Astrocyte (in vitro differentiated cells and primary cell): Measurements from ENCODE around the gene AGBL5. TPM values are rescaled to one million over a fixed set of nuclear protein-coding genes. Genes with fewer than 3 reads are reported as not detected.

Experiments
- DNase-seq: peaks from one replicate; pipeline ENCODE4 v3.0.0-alpha.2; 2010; ENCODE audit warnings: low read depth
- FAIRE-seq: peaks from 2 replicates; lab custom pipeline; 2011; peaks lifted over from hg19 to GRCh38; lab: Jason Lieb, UNC
- H2AFZ ChIP-seq: 2 replicates; pipeline ENCODE4 v1.6.0; 2012; ENCODE audit warnings: low read depth, low read length, inconsistent platforms
- H3K27ac ChIP-seq: 2 replicates; pipeline ENCODE4 v1.5.1; 2011; ENCODE audit warnings: low read depth, low read length, inconsistent platforms
- H3K27me3 ChIP-seq: 2 replicates; pipeline ENCODE4 v1.6.0; 2011; ENCODE audit warnings: low read length, inconsistent platforms; ENCODE audit not compliant: insufficient read depth
- H3K36me3 ChIP-seq: 2 replicates; pipeline ENCODE4 v1.5.1; 2011; ENCODE audit warnings: low read length, inconsistent platforms; ENCODE audit not compliant: insufficient read depth
- H3K4me1 ChIP-seq: 2 replicates; pipeline ENCODE4 v1.5.1; 2011; ENCODE audit warnings: low read length, inconsistent platforms; ENCODE audit not compliant: insufficient read depth
- H3K4me2 ChIP-seq: 2 replicates; pipeline ENCODE4 v1.6.0; 2012; ENCODE audit warnings: low read length, inconsistent platforms
- H3K4me3 ChIP-seq: 2 replicates; pipeline ENCODE4 v1.5.1; 2011; ENCODE audit warnings: low read depth, mild to moderate bottlenecking, low read length, inconsistent platforms; ENCODE audit not compliant: insufficient read depth
- H3K79me2 ChIP-seq: 2 replicates; pipeline ENCODE4 v1.6.0; 2012; ENCODE audit warnings: mild to moderate bottlenecking, low read length, inconsistent platforms; ENCODE audit not compliant: insufficient read depth
- H3K9ac ChIP-seq: 2 replicates; pipeline ENCODE4 v1.6.0; 2012; ENCODE audit warnings: mild to moderate bottlenecking, low read length, inconsistent platforms
- H3K9me3 ChIP-seq: 2 replicates; pipeline ENCODE4 v1.5.1; 2012; ENCODE audit warnings: low read depth, mild to moderate bottlenecking, low read length, inconsistent platforms; ENCODE audit not compliant: insufficient read depth
- H4K20me1 ChIP-seq: 2 replicates; pipeline ENCODE4 v1.6.0; 2012; ENCODE audit warnings: low read length, inconsistent platforms; ENCODE audit not compliant: insufficient read depth
- H3K27ac Mint-ChIP-seq: one replicate; pipeline ENCODE4 v1.8.0; 2021; ENCODE audit warnings: mild to moderate bottlenecking, mixed read lengths; ENCODE audit not compliant: unreplicated experiment
- H3K27me3 Mint-ChIP-seq: one replicate; pipeline ENCODE4 v1.8.0; 2021; ENCODE audit warnings: low read depth, mixed read lengths; ENCODE audit not compliant: unreplicated experiment
- H3K36me3 Mint-ChIP-seq: one replicate; pipeline ENCODE4 v1.8.0; 2021; ENCODE audit warnings: low read depth, mixed read lengths; ENCODE audit not compliant: unreplicated experiment
- H3K4me1 Mint-ChIP-seq: one replicate; pipeline ENCODE4 v1.8.0; 2021; ENCODE audit warnings: low read depth, mixed read lengths; ENCODE audit not compliant: unreplicated experiment
- H3K4me3 Mint-ChIP-seq: one replicate; pipeline ENCODE4 v1.8.0; 2021; ENCODE audit warnings: mild to moderate bottlenecking, moderate library complexity, mixed read lengths; ENCODE audit not compliant: unreplicated experiment
- H3K9me3 Mint-ChIP-seq: one replicate; pipeline ENCODE4 v1.8.0; 2021; ENCODE audit warnings: mild to moderate bottlenecking, mixed read lengths; ENCODE audit not compliant: unreplicated experiment
- CTCF ChIP-seq: IDR thresholded peaks from 2 replicates; pipeline ENCODE4 v1.5.1; 2011; ENCODE audit warnings: low read depth, mild to moderate bottlenecking, inconsistent platforms, low read length, moderate library complexity; ENCODE audit not compliant: insufficient read depth
- EZH2 ChIP-seq: IDR thresholded peaks from 2 replicates; pipeline ENCODE4 v1.6.1; 2012; ENCODE audit warnings: mild to moderate bottlenecking, low read length, inconsistent platforms; ENCODE audit not compliant: insufficient read depth
- total RNA-seq: library from RNA; stranded (reverse); gene quantifications from 2 replicates; pipeline ENCODE4 v1.2.1, GENCODE V29; 2021

AGBL5 gene
- total RNA-seq, 1 donor from 2014 or later = 20.7 TPM

GRCh38 chr2:27071990-27072830 lies 20.7 kb downstream of the AGBL5 start:
- H3K4me2 ChIP-seq = peak overlapping the region; percentile 97
- TF ChIP-seq EZH2 (no peak), CTCF (no peak)
- Mint-ChIP-seq H3K36me3 (peaks cover 13% of the 10 kb centered on the region), H3K27me3 (peaks cover under 1% of the 10 kb centered on the region), H3K9me3 (no peaks in the 10 kb centered on the region), H3K27ac (peak overlapping the region; percentile 86), H3K4me3 (peak overlapping the region; percentile 81), H3K4me1 (peaks cover 36% of the 10 kb centered on the region)
- peak overlapping the region; percentile 62 for H2AFZ ChIP-seq
- peak overlapping the region; percentile 98 for H3K4me3 ChIP-seq
- DNase-seq = peak; percentile 70
- peaks cover 19% of the 10 kb centered on the region for H3K36me3 ChIP-seq
- FAIRE-seq = no peak
- H3K4me1 ChIP-seq = peaks cover 50% of the 10 kb centered on the region
- no peaks in the 10 kb centered on the region for H3K27me3 ChIP-seq
- H3K9ac ChIP-seq = peak overlapping the region; percentile 96
- peak overlapping the region; percentile 43 for H3K27ac ChIP-seq
- peaks cover 36% of the 10 kb centered on the region for H4K20me1 ChIP-seq
- peaks cover 43% of the 10 kb centered on the region for H3K79me2 ChIP-seq
- no peaks in the 10 kb centered on the region for H3K9me3 ChIP-seq

GRCh38 chr2:27072920-27073319 lies 21.5 kb downstream of the AGBL5 start:
- peaks cover 32% of the 10 kb centered on the region for H3K4me1 Mint-ChIP-seq
- H3K36me3 Mint-ChIP-seq = peaks cover 14% of the 10 kb centered on the region
- no peaks in the 10 kb centered on the region for H3K27me3 ChIP-seq
- H3K4me1 ChIP-seq = peaks cover 52% of the 10 kb centered on the region
- peak overlapping the region; percentile 96 for H3K9ac ChIP-seq
- DNase-seq = peak; percentile 82
- peak overlapping the region; percentile 43 for H3K27ac ChIP-seq
- peaks cover 29% of the 10 kb centered on the region for H4K20me1 ChIP-seq
- H3K4me3 Mint-ChIP-seq = peak overlapping the region; percentile 69
- TF ChIP-seq EZH2 = no peak
- no peak for TF ChIP-seq CTCF
- peaks cover 36% of the 10 kb centered on the region for H3K79me2 ChIP-seq
- H3K36me3 ChIP-seq = peaks cover 13% of the 10 kb centered on the region
- no peaks in the 10 kb centered on the region for H3K9me3 ChIP-seq
- peak overlapping the region; percentile 86 for H3K27ac Mint-ChIP-seq
- no peaks in the 10 kb centered on the region for H3K9me3 Mint-ChIP-seq
- H2AFZ ChIP-seq = peak overlapping the region; percentile 62
- H3K4me2 ChIP-seq = peak overlapping the region; percentile 97
- H3K4me3 ChIP-seq = no peak overlapping the region
- FAIRE-seq = no peak
- H3K27me3 Mint-ChIP-seq = peaks cover 3% of the 10 kb centered on the region

- no peak overlapping the region for H2AFZ ChIP-seq
- H3K27ac Mint-ChIP-seq = peak overlapping the region; percentile 23
- no peak overlapping the region for H3K9ac ChIP-seq
These were observed 22.3 kb downstream of the AGBL5 start for GRCh38 chr2:27073782-27074181.

More at GRCh38 chr2:27073782-27074181, 22.3 kb downstream of the AGBL5 start:
- FAIRE-seq = no peak
- H3K27ac ChIP-seq = no peak overlapping the region
- peaks cover 20% of the 10 kb centered on the region for H4K20me1 ChIP-seq
- H3K9me3 ChIP-seq = no peaks in the 10 kb centered on the region
- no peak for TF ChIP-seq EZH2
- TF ChIP-seq CTCF = no peak
- H3K36me3 Mint-ChIP-seq = peaks cover 9% of the 10 kb centered on the region
- peaks cover 4% of the 10 kb centered on the region for H3K27me3 Mint-ChIP-seq
- H3K36me3 ChIP-seq = peaks cover 7% of the 10 kb centered on the region
- H3K4me3 ChIP-seq = no peak overlapping the region
- peak overlapping the region; percentile 13 for H3K4me3 Mint-ChIP-seq
- no peak for DNase-seq
- peaks cover 25% of the 10 kb centered on the region for H3K4me1 Mint-ChIP-seq
- no peaks in the 10 kb centered on the region for H3K9me3 Mint-ChIP-seq
- peaks cover 31% of the 10 kb centered on the region for H3K79me2 ChIP-seq
- no peak overlapping the region for H3K4me2 ChIP-seq
- peaks cover 58% of the 10 kb centered on the region for H3K4me1 ChIP-seq
- H3K27me3 ChIP-seq = no peaks in the 10 kb centered on the region
